RPMI7951 (cell line): ENCODE data around the gene QRFPR. TPM values are rescaled to one million over a fixed set of nuclear protein-coding genes. Genes with fewer than 3 reads are reported as not detected.
"Not testable (repeated sequence)": the region's sequence is repeated elsewhere in the genome, so short reads cannot be mapped to it uniquely, and the experiment has no call there.

ENCODE experiments used
- DNase-seq: peaks from one replicate; pipeline ENCODE4 v3.0.0-alpha.2; 2012; ENCODE audit warnings: low read depth
- total RNA-seq: library from RNA; depleted of rRNA; stranded (reverse); fragments of >200 nt; shearing (Covaris generic); gene quantifications from 2 replicates; pipeline ENCODE4 v1.2.3, GENCODE V29; 2014

The QRFPR gene
- total RNA-seq, 1 experiment from 2014 or later, result not detected

DNA sequence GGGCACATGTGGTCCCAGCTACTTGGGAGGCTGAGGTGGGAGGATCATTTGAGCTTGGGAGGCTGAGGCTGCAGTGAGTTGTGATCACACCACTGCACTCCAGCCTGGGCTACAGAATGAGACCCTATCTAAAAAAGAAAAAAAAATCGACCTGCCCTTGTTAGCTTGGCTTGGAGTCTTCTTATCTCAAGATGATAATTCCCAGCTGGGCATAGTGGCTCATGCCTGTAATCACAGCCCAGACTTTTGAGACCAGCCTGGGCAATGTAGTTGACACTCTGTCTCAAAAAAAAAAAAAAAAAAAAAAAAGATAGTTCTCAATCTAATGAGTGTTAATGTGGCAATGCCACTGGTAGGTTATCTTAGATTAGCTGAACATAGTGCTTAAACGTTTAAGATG is 41.0 kb downstream of the QRFPR start:
- DNase-seq, result no peak

GRCh38 chr4:121339307-121339706 is 41.5 kb downstream of the QRFPR start:
- DNase-seq, result no peak

GRCh38 chr4:121338518-121338917 is 42.3 kb downstream of the QRFPR start:
- DNase-seq, result no peak

- DNase-seq, result no peak
Observed at GRCh38 chr4:121336706-121337105, 44.1 kb downstream of the QRFPR start.

- DNase-seq, result no peak
Observed at GRCh38 chr4:121330180-121330665, 50.6 kb downstream of the QRFPR start.

DNA sequence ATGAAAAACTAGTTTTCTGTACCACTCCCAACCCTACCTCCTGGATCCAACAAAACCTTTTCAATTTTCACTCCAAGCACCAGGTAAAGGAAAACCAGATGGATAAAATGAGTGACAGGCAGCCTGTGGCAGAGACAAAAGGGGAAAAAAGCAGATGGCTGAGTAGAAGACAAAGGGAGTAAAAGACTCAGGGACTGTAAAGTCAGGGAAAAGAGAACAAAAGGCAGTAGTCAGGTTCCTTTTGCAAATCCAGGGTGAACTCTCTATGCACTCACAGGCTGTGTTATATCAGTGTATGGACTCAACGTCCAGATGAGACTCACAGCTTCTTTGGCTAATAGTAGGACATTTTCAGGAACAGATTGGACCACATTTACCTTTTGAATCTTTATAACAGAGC is 54.2 kb downstream of the QRFPR start:
- no peak for DNase-seq

GRCh38 chr4:121324331-121324730 is 56.5 kb downstream of the QRFPR start:
- no peak for DNase-seq

DNA sequence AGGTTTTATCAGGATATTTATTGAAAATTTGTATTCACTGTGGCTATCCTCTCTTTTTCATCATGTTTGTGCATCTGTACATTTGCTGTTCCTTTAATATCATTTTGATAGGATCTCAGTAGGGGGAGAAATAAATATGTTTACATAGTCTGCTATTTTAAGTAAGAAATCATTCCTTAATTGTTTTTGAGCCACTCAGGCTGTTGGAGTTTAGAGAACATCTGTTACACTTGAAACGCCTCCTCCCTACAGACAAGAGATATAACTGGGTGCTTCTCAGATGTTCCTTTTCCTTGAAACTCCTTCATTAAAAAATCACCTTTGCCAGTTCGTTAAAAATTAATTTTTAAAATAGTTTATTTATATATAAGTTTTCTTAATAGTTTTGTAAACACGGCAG is 59.4 kb downstream of the QRFPR start:
- no peak for DNase-seq

DNA sequence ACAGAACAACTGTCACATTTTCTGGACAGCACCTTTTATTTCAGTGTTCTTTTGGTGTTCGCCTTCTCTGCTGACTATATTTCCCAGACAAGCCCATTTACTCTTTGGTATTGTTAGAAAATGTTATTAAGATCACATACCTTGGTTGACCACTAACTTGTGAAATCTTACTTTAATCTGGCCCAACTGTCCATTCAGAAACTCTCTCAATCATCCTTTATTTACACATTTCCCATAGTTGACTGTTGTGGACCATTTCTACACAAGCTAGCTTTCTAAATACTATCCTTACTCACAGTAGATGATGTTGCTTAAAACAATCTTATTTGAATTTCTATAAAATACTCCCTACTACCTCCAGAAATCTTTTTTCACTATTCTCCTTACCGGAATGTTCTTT is 64.7 kb downstream of the QRFPR start:
- no peak for DNase-seq

DNA sequence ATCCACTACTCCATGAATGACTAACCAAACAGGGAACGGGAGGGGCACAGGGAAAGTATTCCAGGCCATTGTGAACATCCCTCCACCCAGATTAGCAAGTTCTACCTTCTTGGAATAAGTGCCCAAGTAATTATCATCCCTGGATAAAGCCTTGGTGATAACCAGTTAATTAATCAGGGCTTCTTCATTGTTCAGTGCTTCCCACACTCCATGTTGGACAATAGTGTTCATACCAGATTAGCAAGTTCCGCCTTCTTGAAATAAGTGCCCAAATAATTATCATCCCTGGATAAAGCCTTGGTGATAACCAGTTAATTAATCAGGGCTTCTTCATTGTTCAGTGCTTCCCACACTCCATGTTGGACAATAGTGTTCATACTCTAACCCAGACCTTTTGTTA is 67.4 kb downstream of the QRFPR start:
- not testable (repeated sequence) for DNase-seq

GRCh38 chr4:121308828-121309227 is 72.0 kb downstream of the QRFPR start:
- DNase-seq, result no peak

DNA sequence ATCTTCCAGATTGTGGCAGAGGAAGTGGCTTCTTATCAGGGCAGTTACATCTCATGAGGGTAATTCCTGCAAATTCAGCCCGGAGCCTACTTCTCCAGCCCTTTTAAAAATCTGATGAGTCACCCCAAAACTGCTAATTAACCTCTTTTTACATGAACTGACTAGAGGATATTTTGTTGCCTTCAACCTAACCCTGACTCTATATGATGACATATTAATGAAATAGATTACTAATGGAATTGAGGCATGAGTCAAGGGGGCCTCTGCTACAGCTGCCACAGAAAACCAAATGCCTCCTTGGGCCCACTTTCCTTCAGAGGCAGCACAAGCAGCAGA is 72.5 kb downstream of the QRFPR start:
- DNase-seq, result peak; percentile 13

GRCh38 chr4:121307445-121308327 is 73.1 kb downstream of the QRFPR start:
- DNase-seq, result peak; percentile 20

DNA sequence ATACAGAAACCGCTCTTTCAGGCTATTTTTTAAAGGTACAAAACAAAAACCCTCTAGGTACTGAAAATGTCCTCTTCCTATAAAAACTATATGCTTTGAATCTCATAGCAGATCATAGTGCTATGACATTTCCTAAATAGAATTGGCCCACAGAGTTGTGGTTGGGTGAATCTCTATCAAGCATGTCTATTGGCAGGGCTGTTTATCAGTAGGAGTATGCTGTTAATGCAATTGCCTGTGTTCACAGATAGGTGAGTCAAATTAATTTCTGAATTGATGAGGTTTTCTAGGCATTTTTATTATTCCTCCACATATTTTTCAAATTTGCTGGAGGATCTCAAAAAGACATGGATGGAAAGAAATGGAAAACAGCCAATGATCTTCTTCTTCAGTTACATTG is 73.9 kb downstream of the QRFPR start:
- no peak for DNase-seq

- DNase-seq, result no peak
Observed at GRCh38 chr4:121304893-121305292, 75.9 kb downstream of the QRFPR start.

DNA sequence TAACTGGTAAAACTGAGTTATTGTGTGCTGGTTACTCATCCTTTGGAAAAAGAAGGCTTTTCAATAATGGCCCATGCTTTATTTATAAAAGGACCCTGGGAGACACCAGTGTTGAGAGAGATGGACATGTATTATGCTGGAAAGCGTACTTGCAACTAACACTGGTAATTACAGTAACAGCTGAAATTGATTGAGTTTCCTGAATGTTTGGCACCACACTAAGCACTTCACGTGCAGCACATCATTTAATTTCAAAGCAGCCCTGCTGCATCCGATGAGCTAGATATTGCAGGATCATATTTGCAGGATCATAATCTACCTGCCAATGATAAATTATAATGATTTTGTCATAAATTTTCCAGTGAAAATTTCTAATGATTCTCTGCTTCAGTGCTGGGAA is 81.5 kb downstream of the QRFPR start:
- no peak for DNase-seq

GRCh38 chr4:121283319-121283718 is 97.5 kb downstream of the QRFPR start:
- DNase-seq, result no peak

- DNase-seq, result no peak
Observed at GRCh38 chr4:121280425-121280824, 100.4 kb downstream of the QRFPR start.

- DNase-seq, result no peak
Observed at GRCh38 chr4:121278811-121279368, 101.9 kb downstream of the QRFPR start.
